CD4-positive, alpha-beta T cell treated with Interleukin-17A for 1 hour (primary cell): ENCODE data around the gene ENDOG.
"Not testable (repeated sequence)": the region's sequence is repeated elsewhere in the genome, so short reads cannot be mapped to it uniquely, and the experiment has no call there.

Experiments used
- DNase-seq: peaks from one replicate; pipeline ENCODE4 v3.0.0-alpha.2; 2020

Gene ENDOG

DNA sequence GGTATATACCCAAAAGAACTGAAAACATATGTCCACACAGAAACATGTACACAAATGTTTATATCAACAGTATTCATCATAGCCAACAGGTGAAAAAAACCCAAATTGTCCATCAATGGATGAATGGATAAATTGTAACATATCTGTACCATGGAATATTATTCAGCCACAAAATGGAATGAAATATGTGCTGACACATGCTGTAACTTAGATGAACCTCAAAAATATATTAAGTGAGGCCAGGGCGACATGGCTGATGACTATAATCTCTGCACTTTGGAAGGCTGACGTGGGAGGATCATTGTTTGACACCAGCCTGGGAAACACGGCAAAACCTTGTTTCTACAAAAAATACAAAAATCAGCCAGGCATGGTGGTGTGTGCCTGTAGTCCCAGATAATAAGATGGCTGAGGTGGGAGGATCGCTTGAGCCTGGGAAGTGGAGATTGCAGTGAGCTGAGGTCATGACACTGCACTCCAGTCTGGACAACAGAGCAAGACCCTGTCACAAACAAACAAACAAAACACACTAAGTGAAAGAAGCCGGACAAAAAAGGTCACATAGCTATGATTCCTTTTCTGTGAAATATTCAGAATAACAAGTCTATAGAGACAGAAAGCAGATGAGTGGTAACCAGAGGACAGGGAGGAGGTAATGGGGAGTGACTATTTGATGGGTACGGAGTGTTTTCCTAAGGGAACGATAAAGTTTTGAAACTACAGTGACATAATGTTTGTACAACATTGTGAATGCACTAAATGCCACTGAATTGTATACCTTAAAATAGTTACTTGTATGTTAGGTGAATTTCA, 52.0 kb downstream of the ENDOG start:
- no peak for DNase-seq

- DNase-seq, result not testable (repeated sequence)
Observed at GRCh38 chr9:128870941-128871265, 52.6 kb downstream of the ENDOG start.
